Neutrophil (primary cell): ENCODE data around the gene GNG12.

Experiments used
- H3K27ac ChIP-seq: fragments of 200-600 bp; sonication (generic); 2 replicates; pipeline ENCODE4 v1.5.1; 2016; ENCODE audit warnings: mild to moderate bottlenecking, moderate library complexity
- H3K27me3 ChIP-seq: fragments of 200-600 bp; sonication (generic); 2 replicates; pipeline ENCODE4 v1.6.0; 2016; ENCODE audit warnings: mild to moderate bottlenecking
- H3K36me3 ChIP-seq: fragments of 200-600 bp; sonication (generic); 2 replicates; pipeline ENCODE4 v1.5.1; 2017
- H3K4me1 ChIP-seq, 2 experiments: fragments of 200-600 bp in 1 of 2; sonication (generic) in 1 of 2; 1 replicate in 1 of 2; 2 replicates in 1 of 2; pipeline versions ENCODE4 v1.5.1 to v1.6.1; 2013 to 2016; ENCODE audit warnings: low read depth in 1 of 2, low read length in 1 of 2, mild to moderate bottlenecking in 1 of 2, moderate library complexity in 1 of 2; ENCODE audit not compliant: control insufficient read depth in 1 of 2, insufficient read depth in 1 of 2
- H3K4me3 ChIP-seq, 2 experiments: fragments of 200-600 bp in 1 of 2; sonication (generic) in 1 of 2; 1 replicate in 1 of 2; 2 replicates in 1 of 2; pipeline ENCODE4 v1.5.1; 2013 to 2016; ENCODE audit warnings: low read depth in 1 of 2, low read length in 1 of 2, mild to moderate bottlenecking in 1 of 2, moderate library complexity in 1 of 2
- H3K9me3 ChIP-seq: fragments of 200-600 bp; sonication (generic); 2 replicates; pipeline ENCODE4 v1.5.1; 2016
- TF ChIP-seq, protein P1 (sequence below): fragments of 200-600 bp; sonication (generic); IDR thresholded peaks from 2 replicates; pipeline ENCODE4 v1.5.1; 2016; ENCODE audit warnings: antibody characterized with exemption

The GNG12 gene

DNA sequence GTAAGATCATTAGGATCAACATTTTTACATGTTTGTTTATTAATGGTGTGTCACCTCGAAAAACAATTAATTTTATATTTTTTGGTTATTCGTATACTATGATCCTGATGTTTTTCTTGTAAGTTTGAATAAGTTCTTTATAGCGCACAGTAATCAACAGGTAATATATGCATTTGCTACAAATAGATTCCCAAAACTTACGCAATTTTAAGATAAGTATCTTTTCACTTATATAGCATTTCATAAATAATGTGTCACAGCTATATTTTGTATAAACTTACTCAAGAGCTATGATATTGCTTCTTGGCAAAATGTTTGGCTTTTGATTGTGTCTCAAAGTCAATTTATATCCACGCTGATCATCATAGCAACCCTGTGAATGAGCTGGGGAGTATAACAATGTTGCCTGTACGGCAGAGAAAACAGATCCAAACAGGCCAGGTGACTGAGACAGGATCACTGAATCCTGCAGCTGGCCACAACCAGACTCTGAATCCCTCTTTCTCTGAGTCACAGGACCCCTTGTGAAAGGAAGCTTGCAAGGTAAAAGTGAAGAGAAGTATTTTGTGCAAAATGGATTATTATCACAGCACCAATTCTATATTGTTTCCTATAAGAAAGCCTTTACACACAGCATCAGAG lies 48.6 kb downstream of the GNG12 start:
- Histone ChIP-seq H3K27me3 (no peaks in the 10 kb centered on the region), H3K4me1 (no peaks in the 10 kb centered on the region), H3K36me3 (no peaks in the 10 kb centered on the region), H3K27ac (no peak overlapping the region), H3K4me3 (no peak overlapping the region), H3K9me3 (no peaks in the 10 kb centered on the region)
- TF ChIP-seq, protein P1, sequence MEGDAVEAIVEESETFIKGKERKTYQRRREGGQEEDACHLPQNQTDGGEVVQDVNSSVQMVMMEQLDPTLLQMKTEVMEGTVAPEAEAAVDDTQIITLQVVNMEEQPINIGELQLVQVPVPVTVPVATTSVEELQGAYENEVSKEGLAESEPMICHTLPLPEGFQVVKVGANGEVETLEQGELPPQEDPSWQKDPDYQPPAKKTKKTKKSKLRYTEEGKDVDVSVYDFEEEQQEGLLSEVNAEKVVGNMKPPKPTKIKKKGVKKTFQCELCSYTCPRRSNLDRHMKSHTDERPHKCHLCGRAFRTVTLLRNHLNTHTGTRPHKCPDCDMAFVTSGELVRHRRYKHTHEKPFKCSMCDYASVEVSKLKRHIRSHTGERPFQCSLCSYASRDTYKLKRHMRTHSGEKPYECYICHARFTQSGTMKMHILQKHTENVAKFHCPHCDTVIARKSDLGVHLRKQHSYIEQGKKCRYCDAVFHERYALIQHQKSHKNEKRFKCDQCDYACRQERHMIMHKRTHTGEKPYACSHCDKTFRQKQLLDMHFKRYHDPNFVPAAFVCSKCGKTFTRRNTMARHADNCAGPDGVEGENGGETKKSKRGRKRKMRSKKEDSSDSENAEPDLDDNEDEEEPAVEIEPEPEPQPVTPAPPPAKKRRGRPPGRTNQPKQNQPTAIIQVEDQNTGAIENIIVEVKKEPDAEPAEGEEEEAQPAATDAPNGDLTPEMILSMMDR = no peak

GRCh38 chr1:67780637-67781036 lies 52.6 kb downstream of the GNG12 start:
- TF ChIP-seq, protein P1 = no peak
- no peaks in the 10 kb centered on the region for H3K4me1 ChIP-seq
- no peaks in the 10 kb centered on the region for H3K36me3 ChIP-seq
- no peaks in the 10 kb centered on the region for H3K9me3 ChIP-seq
- H3K4me3 ChIP-seq = no peak overlapping the region
- H3K27me3 ChIP-seq = no peaks in the 10 kb centered on the region
- no peak overlapping the region for H3K27ac ChIP-seq

- Histone ChIP-seq H3K4me1 (no peaks in the 10 kb centered on the region), H3K36me3 (no peaks in the 10 kb centered on the region), H3K27ac (no peak overlapping the region), H3K27me3 (no peaks in the 10 kb centered on the region), H3K9me3 (no peaks in the 10 kb centered on the region), H3K4me3 (no peak overlapping the region)
- TF ChIP-seq, protein P1 = no peak
Measured at GRCh38 chr1:67777440-67777839, 55.8 kb downstream of the GNG12 start.

DNA sequence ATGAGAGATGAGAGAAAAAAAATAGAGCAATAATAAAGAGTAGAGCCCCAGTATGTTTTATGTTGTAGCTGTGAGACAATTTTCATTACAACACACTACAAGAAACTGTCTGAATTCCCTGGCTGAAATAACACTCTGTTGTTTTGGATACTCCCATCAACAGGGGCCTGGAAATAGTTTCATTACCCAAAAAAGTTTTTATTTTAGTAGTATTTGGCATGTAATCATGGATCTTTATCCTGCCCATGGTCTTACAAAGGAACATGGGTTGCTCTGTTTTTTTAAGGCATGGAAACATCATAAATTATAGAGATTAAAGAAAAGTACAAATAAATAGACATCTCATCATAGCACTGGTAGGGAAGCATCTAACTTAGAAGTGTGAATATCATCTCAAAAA lies 56.3 kb downstream of the GNG12 start:
- Histone ChIP-seq H3K4me3 (no peak overlapping the region), H3K27me3 (no peaks in the 10 kb centered on the region), H3K9me3 (no peaks in the 10 kb centered on the region), H3K27ac (no peak overlapping the region), H3K4me1 (no peaks in the 10 kb centered on the region), H3K36me3 (no peaks in the 10 kb centered on the region)
- TF ChIP-seq, protein P1 = no peak

DNA sequence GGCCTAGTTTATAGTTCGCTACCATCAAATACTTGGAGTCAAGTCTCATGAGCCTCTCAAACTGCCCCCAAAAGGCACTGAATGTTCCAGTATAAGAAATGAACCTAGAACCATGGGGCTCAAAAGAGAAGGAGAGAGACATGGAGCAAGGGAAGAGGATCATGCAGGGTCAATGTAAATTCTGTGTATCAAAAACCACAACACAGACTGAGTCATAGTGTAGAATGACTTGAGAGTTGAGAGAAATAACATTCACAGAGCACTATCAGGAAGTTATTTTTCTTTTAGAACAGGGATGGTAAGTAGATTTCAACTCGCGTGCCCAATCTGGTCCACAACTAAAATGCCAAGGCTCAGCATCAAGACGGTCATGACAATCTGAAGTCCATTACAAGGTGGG lies 59.8 kb downstream of the GNG12 start:
- H3K27ac ChIP-seq = no peak overlapping the region
- H3K4me1 ChIP-seq = no peaks in the 10 kb centered on the region
- no peaks in the 10 kb centered on the region for H3K9me3 ChIP-seq
- H3K4me3 ChIP-seq = no peak overlapping the region
- peaks cover 8% of the 10 kb centered on the region for H3K27me3 ChIP-seq
- TF ChIP-seq, protein P1 = no peak
- no peaks in the 10 kb centered on the region for H3K36me3 ChIP-seq
